ENCODE data around the gene FZD8. TPM values are rescaled to one million over a fixed set of nuclear protein-coding genes. Genes with fewer than 3 reads are reported as not detected.
A peak's percentile ranks its signal among the peaks of the same experiment; 100 is the strongest.

The FZD8 gene
- polyA plus RNA-seq, 3 donors from 2014 or later = not detected

- no peak for DNase-seq
- Mint-ChIP-seq H3K9me3 (peaks cover 0 to 3% (median 0%) of the 10 kb centered on the region in 6 donors), H3K4me1 (peaks cover 5 to 7% of the 10 kb centered on the region in 2 donors), H3K36me3 (peaks cover 0 to 3% (median 0%) of the 10 kb centered on the region in 3 donors), H3K4me3 (peak overlapping the region in 1 of 5 donors; percentile 13), H3K27ac (no peak overlapping the region), H3K27me3 (ENCODE audit: low read depth in 3 of 3) (peaks cover 9 to 22% (median 9%) of the 10 kb centered on the region in 3 donors)
Observed at GRCh38 chr10:35608328-35608672, 33.8 kb downstream of the FZD8 start.

DNA sequence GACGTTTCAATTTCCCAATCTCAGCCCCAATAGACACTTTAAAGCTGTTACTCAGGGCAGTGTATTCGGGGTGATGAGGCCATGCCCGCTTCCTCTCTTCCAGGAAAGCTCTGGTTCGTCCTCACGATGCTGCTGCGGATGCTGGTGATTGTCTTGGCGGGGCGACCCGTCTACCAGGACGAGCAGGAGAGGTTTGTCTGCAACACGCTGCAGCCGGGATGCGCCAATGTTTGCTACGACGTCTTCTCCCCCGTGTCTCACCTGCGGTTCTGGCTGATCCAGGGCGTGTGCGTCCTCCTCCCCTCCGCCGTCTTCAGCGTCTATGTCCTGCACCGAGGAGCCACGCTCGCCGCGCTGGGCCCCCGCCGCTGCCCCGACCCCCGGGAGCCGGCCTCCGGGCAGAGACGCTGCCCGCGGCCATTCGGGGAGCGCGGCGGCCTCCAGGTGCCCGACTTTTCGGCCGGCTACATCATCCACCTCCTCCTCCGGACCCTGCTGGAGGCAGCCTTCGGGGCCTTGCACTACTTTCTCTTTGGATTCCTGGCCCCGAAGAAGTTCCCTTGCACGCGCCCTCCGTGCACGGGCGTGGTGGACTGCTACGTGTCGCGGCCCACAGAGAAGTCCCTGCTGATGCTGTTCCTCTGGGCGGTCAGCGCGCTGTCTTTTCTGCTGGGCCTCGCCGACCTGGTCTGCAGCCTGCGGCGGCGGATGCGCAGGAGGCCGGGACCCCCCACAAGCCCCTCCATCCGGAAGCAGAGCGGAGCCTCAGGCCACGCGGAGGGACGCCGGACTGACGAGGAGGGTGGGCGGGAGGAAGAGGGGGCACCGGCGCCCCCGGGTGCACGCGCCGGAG, 34.4 kb downstream of the FZD8 start:
- no peak for DNase-seq
- Mint-ChIP-seq H3K9me3 (peaks cover 0 to 3% (median 0%) of the 10 kb centered on the region in 6 donors), H3K27ac (peak overlapping the region in 1 of 6 donors; percentile 32), H3K36me3 (peaks cover 0 to 3% (median 0%) of the 10 kb centered on the region in 3 donors), H3K4me3 (peak overlapping the region; percentile 64 to 79 (median 74)), H3K4me1 (peaks cover 5 to 7% of the 10 kb centered on the region in 2 donors), H3K27me3 (ENCODE audit: low read depth in 3 of 3) (peaks cover 9 to 20% (median 9%) of the 10 kb centered on the region in 3 donors)

- Mint-ChIP-seq H3K9me3 (peaks cover 0 to 3% (median 0%) of the 10 kb centered on the region in 6 donors), H3K4me1 (peaks cover 5 to 7% of the 10 kb centered on the region in 2 donors), H3K4me3 (peak overlapping the region in 1 of 5 donors; percentile 8), H3K36me3 (peaks cover 0 to 3% (median 0%) of the 10 kb centered on the region in 3 donors), H3K27ac (no peak overlapping the region), H3K27me3 (ENCODE audit: low read depth in 3 of 3) (peaks cover 9 to 20% (median 9%) of the 10 kb centered on the region in 3 donors)
- DNase-seq = no peak
Observed at GRCh38 chr10:35606430-35606829, 35.7 kb downstream of the FZD8 start.

GRCh38 chr10:35605191-35605590, 36.9 kb downstream of the FZD8 start, which contains the start of gene GJD4:
Gene GJD4 (plus strand): TSS chr10:35605341. CDS start chr10:35605568, 227 bp downstream.
- Mint-ChIP-seq H3K9me3 (peaks cover 0 to 3% (median 0%) of the 10 kb centered on the region in 6 donors), H3K4me1 (peaks cover 5 to 7% of the 10 kb centered on the region in 2 donors), H3K27me3 (ENCODE audit: low read depth in 3 of 3) (peaks cover 9 to 20% (median 9%) of the 10 kb centered on the region in 3 donors), H3K4me3 (no peak within 1 kb of the TSS), H3K27ac (no peak within 1 kb of the TSS), H3K36me3 (peaks cover 0 to 3% (median 0%) of the 10 kb centered on the region in 3 donors)
- DNase-seq = no peak

- H3K4me3 Mint-ChIP-seq = no peak overlapping the region
- H3K9me3 Mint-ChIP-seq = peaks cover 0 to 3% (median 0%) of the 10 kb centered on the region in 6 donors
- no peaks in the 10 kb centered on the region for H3K4me1 Mint-ChIP-seq
- H3K27ac Mint-ChIP-seq = no peak overlapping the region
- H3K27me3 Mint-ChIP-seq (ENCODE audit: low read depth in 3 of 3) = peaks cover 0 to 8% (median 8%) of the 10 kb centered on the region in 3 donors
- no peak for DNase-seq
- H3K36me3 Mint-ChIP-seq = no peaks in the 10 kb centered on the region
Observed at GRCh38 chr10:35600193-35600592, 41.9 kb downstream of the FZD8 start.

DNA sequence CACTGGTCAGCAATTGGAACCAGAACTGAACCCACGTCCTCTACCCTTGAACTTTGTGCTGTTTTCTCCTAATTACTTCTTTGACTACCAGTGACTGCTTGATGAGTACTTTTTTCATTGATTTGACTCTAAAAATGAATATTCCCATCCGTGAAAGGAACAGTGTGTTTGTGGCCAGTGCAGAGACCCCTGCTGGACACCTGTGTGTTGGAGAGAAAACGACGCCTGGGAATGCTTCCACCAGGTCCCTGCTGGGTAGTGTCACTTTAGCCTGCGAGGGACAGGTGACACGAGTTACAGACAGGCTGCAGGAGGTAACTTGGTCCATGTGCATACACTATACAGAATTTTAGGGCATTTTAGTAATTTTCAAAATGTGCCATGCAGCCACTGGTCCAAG, 43.7 kb downstream of the FZD8 start:
- Mint-ChIP-seq H3K9me3 (peaks cover 0 to 3% (median 0%) of the 10 kb centered on the region in 6 donors), H3K4me3 (no peak overlapping the region), H3K36me3 (no peaks in the 10 kb centered on the region), H3K4me1 (no peaks in the 10 kb centered on the region), H3K27ac (no peak overlapping the region), H3K27me3 (ENCODE audit: low read depth in 3 of 3) (peaks cover 3 to 6% (median 4%) of the 10 kb centered on the region in 3 donors)
- DNase-seq = no peak

DNA sequence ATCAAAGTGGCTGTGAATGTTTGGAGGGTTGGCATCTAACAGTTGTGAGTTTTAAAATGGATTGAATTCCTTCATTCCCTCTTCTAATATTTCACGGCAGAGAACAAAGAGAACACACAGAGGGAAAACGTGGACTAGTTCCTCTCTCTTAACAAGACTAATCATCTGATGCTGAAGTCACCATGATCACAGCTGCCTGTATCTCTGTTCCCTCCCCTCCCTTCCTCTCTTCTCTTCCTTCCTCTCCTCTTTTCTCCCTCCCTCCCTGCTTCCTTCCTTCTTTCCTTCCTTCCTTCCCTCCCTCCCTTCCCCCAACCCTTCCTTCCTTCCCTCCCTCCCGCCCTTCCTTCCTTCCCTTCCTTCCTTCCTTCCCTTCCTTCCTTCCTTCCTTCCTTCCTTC, 47.0 kb downstream of the FZD8 start:
- no peaks in the 10 kb centered on the region for H3K36me3 Mint-ChIP-seq
- peaks cover 0 to 11% (median 3%) of the 10 kb centered on the region in 6 donors for H3K9me3 Mint-ChIP-seq
- no peak overlapping the region for H3K27ac Mint-ChIP-seq
- no peak for DNase-seq
- peaks cover 3 to 12% (median 4%) of the 10 kb centered on the region in 3 donors for H3K27me3 Mint-ChIP-seq (ENCODE audit: low read depth in 3 of 3)
- no peaks in the 10 kb centered on the region for H3K4me1 Mint-ChIP-seq
- no peak overlapping the region for H3K4me3 Mint-ChIP-seq

DNA sequence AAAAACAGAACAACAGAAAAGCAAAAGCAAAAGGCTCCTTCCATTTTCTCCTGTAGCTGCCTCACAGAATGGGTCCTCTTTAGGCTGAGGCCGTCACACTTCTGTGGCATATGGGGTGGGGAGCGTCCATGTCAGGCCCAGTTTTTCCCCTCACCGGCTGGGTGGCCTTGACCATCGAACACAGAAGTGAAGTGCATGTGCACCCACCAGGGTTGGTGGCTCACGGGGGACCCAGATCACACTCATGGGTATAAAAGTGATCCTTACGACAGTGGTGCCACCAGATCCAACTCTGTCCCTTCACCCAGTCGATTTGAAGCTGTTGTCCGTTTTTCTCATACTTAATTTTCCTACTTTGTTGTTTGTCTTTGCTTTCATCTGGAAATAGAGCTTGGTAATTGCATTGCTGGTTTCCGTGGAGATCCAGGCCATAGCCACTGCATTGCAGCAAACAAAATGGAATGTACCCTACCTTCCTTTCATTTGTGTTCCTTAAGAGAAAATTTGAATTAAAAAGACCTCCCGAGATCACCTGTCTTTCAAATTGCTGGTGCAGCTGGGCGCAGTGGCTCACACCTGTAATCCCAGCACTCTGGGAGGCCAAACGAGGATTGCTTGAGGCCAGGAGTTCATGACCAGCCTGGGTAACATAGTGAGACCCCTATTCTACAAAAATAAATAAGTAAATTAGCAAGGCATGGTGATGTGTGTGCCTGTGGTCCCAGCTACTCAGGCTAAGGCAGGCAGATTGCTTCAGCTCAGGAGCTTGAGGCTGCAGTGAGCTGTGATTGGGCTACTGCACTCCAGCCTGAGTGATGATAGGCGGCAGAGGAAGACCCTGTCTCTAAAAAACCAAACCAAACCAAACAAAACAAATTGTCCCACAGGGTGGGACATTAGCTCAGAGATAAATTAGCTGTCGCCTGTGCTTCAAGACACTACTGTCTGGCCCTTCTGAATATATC, 47.7 kb downstream of the FZD8 start:
- Mint-ChIP-seq H3K4me1 (no peaks in the 10 kb centered on the region), H3K9me3 (peaks cover 0 to 11% (median 3%) of the 10 kb centered on the region in 6 donors), H3K27ac (no peak overlapping the region), H3K36me3 (no peaks in the 10 kb centered on the region), H3K4me3 (no peak overlapping the region), H3K27me3 (ENCODE audit: low read depth in 3 of 3) (peaks cover 2 to 11% (median 3%) of the 10 kb centered on the region in 3 donors)
- DNase-seq = no peak

DNA sequence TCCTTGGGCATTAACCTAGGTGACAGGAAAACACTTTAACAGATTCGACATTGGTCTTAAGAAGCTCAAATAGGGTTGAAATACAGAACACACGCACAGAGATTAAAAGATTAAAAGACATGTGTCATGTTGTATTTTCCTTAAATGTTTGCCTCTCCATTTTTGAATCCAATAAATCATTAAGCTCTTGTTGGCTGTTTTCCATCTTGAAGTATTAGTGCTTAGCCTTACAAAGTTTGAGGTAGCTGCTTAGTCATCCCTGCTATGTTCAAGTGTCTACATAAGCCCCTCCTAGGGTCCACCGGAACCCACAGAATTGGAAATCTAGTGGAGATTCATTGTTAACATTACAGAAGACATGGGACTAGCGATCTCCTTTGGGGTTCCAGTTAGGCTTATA, 49.7 kb downstream of the FZD8 start:
- Mint-ChIP-seq H3K9me3 (peaks cover 0 to 11% (median 3%) of the 10 kb centered on the region in 6 donors), H3K4me3 (no peak overlapping the region), H3K27ac (no peak overlapping the region), H3K36me3 (no peaks in the 10 kb centered on the region), H3K27me3 (ENCODE audit: low read depth in 3 of 3) (peaks cover 3 to 7% (median 3%) of the 10 kb centered on the region in 3 donors), H3K4me1 (no peaks in the 10 kb centered on the region)
- no peak for DNase-seq

DNA sequence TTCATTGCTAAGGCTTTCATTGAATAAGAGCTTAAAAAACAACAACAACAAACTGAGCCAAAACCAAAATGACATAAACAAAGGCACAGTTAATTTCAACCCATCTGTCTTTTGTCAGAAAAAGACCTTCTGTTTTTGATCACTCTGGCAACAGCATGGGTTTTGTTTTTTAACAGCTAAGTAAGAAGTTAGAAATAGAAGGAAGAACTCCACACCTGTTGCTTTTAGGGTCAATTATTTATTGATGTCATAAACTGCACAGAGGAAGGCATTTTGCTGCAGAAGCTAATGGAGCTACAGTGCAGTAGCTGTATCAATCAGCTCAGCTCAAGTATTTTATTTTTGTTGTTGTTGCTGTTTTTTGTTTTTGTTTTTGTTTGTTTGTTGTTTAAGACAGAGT, 53.3 kb downstream of the FZD8 start:
- Mint-ChIP-seq H3K4me3 (no peak overlapping the region), H3K27me3 (ENCODE audit: low read depth in 3 of 3) (peaks cover 3 to 7% (median 5%) of the 10 kb centered on the region in 3 donors), H3K4me1 (no peaks in the 10 kb centered on the region), H3K36me3 (no peaks in the 10 kb centered on the region), H3K27ac (no peak overlapping the region), H3K9me3 (peaks cover 0 to 11% (median 2%) of the 10 kb centered on the region in 6 donors)
- no peak for DNase-seq

Other genes starting within 250 kb of the FZD8 start
- gene GJD4, start 37.0 kb downstream of the FZD8 start, polyA plus RNA-seq = not detected